GM21526 (cell line): ENCODE measurements around the gene OR2T10.
A peak's percentile ranks its signal among the peaks of the same experiment; 100 is the strongest.
"Not testable (repeated sequence)": the region's sequence is repeated elsewhere in the genome, so short reads cannot be mapped to it uniquely, and the experiment has no call there.

ENCODE experiments used
- ATAC-seq: cut with Tn5 transposase; IDR thresholded peaks from one replicate; pipeline ENCODE4 v1.9.1; 2021; ENCODE audit warnings: moderate library complexity; ENCODE audit not compliant: unreplicated experiment, low FRiP score

Gene OR2T10

GRCh38 chr1:248599396-248599795, 1.9 kb upstream of the OR2T10 start:
- ATAC-seq: no peak

GRCh38 chr1:248596615-248597014, 885 bp downstream of the OR2T10 start:
- peak; percentile 61 for ATAC-seq

- ATAC-seq: no peak
Measured at GRCh38 chr1:248593226-248593625, 4.3 kb downstream of the OR2T10 start.

GRCh38 chr1:248592655-248593054, 4.8 kb downstream of the OR2T10 start:
- ATAC-seq: no peak

GRCh38 chr1:248590055-248590454, 7.4 kb downstream of the OR2T10 start:
- no peak for ATAC-seq

- ATAC-seq: peak; percentile 53
Measured at GRCh38 chr1:248589334-248589733, 8.2 kb downstream of the OR2T10 start.

GRCh38 chr1:248585266-248585665, 12.2 kb downstream of the OR2T10 start:
- no peak for ATAC-seq

GRCh38 chr1:248576260-248576980, 21.1 kb downstream of the OR2T10 start:
- ATAC-seq: no peak

- ATAC-seq: not testable (repeated sequence)
Measured at GRCh38 chr1:248574657-248575056, 22.8 kb downstream of the OR2T10 start, which contains the start of gene OR2T34. TSS of gene OR2T34 (minus strand) at chr1:248574757. CDS start at chr1:248574757, 0 bp downstream.

- not testable (repeated sequence) for ATAC-seq
Measured at GRCh38 chr1:248573856-248574255, 23.6 kb downstream of the OR2T10 start.

- not testable (repeated sequence) for ATAC-seq
Measured at GRCh38 chr1:248572049-248572448, 25.5 kb downstream of the OR2T10 start.

GRCh38 chr1:248570811-248571210, 26.7 kb downstream of the OR2T10 start:
- not testable (repeated sequence) for ATAC-seq

- ATAC-seq: not testable (repeated sequence)
Measured at GRCh38 chr1:248569049-248569448, 28.5 kb downstream of the OR2T10 start.

- ATAC-seq: peak; percentile 62
Measured at GRCh38 chr1:248565530-248566373, 31.7 kb downstream of the OR2T10 start.

- not testable (repeated sequence) for ATAC-seq
Measured at GRCh38 chr1:248562672-248563071, 34.8 kb downstream of the OR2T10 start, which contains the start of gene OR2T29. TSS of gene OR2T29 (minus strand) at chr1:248562772. CDS start at chr1:248559491, 3,281 bp downstream.

GRCh38 chr1:248551027-248551426, 46.5 kb downstream of the OR2T10 start:
- ATAC-seq: not testable (repeated sequence)

- not testable (repeated sequence) for ATAC-seq
Measured at GRCh38 chr1:248547383-248547782, 50.1 kb downstream of the OR2T10 start.
